GM18907 (cell line): ENCODE results near the gene SIPA1L3.

ENCODE experiments used
- ATAC-seq: cut with Tn5 transposase; IDR thresholded peaks from one replicate; pipeline ENCODE4 v1.9.1; 2021; ENCODE audit warnings: mild to moderate bottlenecking, moderate library complexity; ENCODE audit not compliant: unreplicated experiment

SIPA1L3 gene

GRCh38 chr19:37991176-37991835, 84.3 kb downstream of the SIPA1L3 start:
- no peak for ATAC-seq

GRCh38 chr19:37991841-37992248, 84.8 kb downstream of the SIPA1L3 start:
- ATAC-seq: no peak

GRCh38 chr19:37992761-37993160, 85.8 kb downstream of the SIPA1L3 start:
- ATAC-seq: no peak

- no peak for ATAC-seq
Observed at GRCh38 chr19:37994823-37995130, 87.8 kb downstream of the SIPA1L3 start.

- no peak for ATAC-seq
Observed at GRCh38 chr19:37995346-37995745, 88.3 kb downstream of the SIPA1L3 start.

GRCh38 chr19:37997911-37998344, 90.9 kb downstream of the SIPA1L3 start:
- no peak for ATAC-seq

- no peak for ATAC-seq
Observed at GRCh38 chr19:37998801-37999308, 91.8 kb downstream of the SIPA1L3 start.

- ATAC-seq: no peak
Observed at GRCh38 chr19:37999309-38000213, 92.6 kb downstream of the SIPA1L3 start.

- ATAC-seq: no peak
Observed at GRCh38 chr19:38001158-38001781, 94.3 kb downstream of the SIPA1L3 start.

GRCh38 chr19:38003438-38004185, 96.6 kb downstream of the SIPA1L3 start:
- ATAC-seq: peak; percentile 27

GRCh38 chr19:38004186-38004520, 97.1 kb downstream of the SIPA1L3 start:
- ATAC-seq: no peak

GRCh38 chr19:38004521-38005223, 97.7 kb downstream of the SIPA1L3 start:
- ATAC-seq: peak; percentile 60

- no peak for ATAC-seq
Observed at GRCh38 chr19:38005224-38005614, 98.2 kb downstream of the SIPA1L3 start.

GRCh38 chr19:38006361-38007045, 99.5 kb downstream of the SIPA1L3 start:
- no peak for ATAC-seq

- ATAC-seq: no peak
Observed at GRCh38 chr19:38009650-38010242, 102.7 kb downstream of the SIPA1L3 start.

- ATAC-seq: no peak
Observed at GRCh38 chr19:38011426-38011825, 104.4 kb downstream of the SIPA1L3 start.

GRCh38 chr19:38012290-38012689, 105.3 kb downstream of the SIPA1L3 start:
- no peak for ATAC-seq

GRCh38 chr19:38012944-38013343, 105.9 kb downstream of the SIPA1L3 start:
- ATAC-seq: no peak

- ATAC-seq: no peak
Observed at GRCh38 chr19:38013913-38014580, 107.0 kb downstream of the SIPA1L3 start.
